HG03520 (cell line): Measurements from ENCODE around the gene TTC8.

Experiments
- ATAC-seq: cut with Tn5 transposase; IDR thresholded peaks from one replicate; pipeline ENCODE4 v1.9.1; 2021; ENCODE audit warnings: mild to moderate bottlenecking, moderate library complexity; ENCODE audit not compliant: unreplicated experiment

TTC8 gene

DNA sequence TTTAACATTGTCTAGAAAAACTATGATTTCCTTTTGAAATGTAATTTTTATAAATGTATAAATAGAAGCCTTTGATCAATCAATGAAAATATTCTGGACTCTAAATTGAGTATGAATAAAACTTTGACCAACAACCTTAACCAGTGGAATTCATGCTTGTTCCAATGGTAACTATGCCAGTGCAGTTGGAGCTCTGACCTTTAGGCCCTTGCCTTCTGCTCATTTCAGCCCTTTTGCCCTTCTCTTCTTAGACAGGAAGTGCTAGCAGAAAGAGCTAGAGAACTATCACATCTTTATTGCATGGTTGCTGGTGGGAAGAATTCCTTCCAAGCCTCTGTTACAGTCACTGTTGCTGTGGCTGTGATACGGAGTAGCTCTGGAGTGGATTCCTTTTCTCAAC is 39.7 kb downstream of the TTC8 start:
- no peak for ATAC-seq

DNA sequence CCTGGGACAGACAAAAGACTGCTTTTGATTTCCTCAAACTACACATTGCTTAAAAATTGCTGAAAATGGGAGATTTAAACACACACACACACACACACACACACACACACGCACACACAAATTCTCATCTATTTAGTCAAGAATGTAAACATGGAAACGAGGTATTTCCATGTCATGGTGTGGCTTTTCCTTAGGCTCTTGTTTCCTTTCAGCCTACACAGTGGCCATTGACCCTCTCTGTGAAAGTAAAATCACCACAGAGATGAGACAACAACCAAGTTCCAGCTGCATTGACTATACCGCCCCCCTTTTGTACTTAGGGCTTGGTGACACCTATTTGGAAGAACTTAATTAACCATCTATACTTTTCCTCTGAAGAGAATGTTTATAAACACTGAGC is 41.9 kb downstream of the TTC8 start:
- no peak for ATAC-seq

DNA sequence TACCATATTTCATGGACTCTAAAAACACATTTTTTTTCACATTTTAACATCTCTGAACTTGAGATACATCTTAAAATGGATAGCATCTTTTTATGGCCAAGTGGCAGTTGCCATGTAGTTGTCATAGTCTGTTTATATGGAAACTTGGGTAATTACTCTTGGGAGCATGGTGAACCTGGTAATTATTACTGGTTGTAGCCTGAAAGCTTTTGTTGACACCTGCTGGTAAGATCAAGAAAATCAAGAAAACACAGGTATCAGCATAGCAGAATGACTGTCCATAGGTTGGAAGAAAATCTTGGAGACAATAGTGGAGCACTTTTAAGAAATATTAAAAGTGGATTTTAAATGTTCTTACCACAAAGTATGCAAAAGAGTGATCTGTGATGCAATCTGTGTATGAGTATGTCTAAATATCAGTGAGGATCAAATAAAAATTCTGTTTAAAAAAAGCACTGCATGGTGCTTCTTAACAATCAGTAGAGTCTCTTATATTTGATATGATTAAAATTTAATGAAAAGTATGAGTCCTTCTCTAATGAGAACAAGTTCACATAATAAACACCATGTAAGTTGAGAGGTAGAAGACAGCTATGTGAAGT is 44.2 kb downstream of the TTC8 start:
- ATAC-seq = no peak

DNA sequence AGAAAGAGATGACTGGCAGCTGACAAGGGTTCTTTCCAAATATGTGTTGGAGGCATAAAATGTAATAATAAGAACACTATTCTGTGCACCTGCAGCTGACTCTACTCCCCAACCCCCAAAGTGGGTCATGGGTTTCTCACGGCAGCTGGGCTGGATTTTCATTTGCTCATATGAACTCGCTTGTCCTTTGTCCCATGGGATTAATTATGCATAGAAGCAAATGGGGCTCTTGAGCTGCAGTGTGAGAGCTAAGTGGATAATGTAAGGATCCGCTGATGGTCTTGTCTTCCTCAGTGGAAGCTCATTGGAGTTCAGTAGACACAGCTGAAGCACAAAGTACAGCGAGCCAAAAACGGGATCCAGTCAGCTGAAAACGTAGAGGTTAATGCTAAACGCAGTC is 46.3 kb downstream of the TTC8 start:
- ATAC-seq = no peak

GRCh38 chr14:88871429-88871828 is 47.0 kb downstream of the TTC8 start:
- ATAC-seq = no peak

- no peak for ATAC-seq
Observed at GRCh38 chr14:88872976-88873375, 48.5 kb downstream of the TTC8 start.

GRCh38 chr14:88877192-88877591 is 52.7 kb downstream of the TTC8 start:
- ATAC-seq = no peak

- no peak for ATAC-seq
Observed at GRCh38 chr14:88879022-88879421, 54.6 kb downstream of the TTC8 start.

- ATAC-seq = no peak
Observed at GRCh38 chr14:88882236-88882635, 57.8 kb downstream of the TTC8 start.

- ATAC-seq = no peak
Observed at GRCh38 chr14:88895116-88895515, 70.7 kb downstream of the TTC8 start.

DNA sequence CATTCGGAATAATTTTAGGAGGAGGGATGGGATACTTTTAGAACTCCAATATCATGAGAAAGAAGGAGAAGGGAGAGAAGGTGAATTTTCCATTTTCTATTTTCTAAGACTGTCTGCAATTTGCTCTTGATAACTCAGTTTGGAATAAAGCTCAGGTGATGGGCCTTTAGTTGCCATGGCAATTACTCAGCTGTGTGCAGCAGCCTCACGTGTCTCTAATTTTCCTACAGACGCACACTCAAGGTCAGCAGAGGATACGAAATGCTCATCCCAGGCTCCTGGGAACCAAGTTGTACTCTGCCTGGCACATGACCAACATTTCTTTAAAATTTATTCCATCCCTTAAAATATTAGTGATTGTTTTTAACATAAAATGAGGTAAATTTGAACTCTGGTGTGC is 76.7 kb downstream of the TTC8 start:
- no peak for ATAC-seq

DNA sequence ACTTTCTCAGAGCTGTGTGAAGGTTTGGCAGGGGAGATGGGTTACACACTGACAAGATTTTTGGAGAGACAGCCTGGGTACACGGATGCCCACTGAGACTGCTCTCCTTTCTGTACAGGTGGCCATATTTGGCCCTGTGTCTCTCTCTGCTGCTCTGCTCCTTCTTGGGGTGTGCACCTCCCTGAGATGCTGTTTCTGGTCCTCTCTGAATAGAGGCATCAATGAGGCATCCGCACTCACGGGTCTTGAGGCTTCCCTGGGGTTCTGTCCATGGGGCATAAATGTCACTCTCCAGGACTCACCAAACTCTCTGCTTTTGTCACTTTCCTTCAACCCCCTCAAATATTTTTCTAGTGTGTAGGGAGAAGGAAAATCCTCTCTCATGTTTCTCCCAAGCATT is 77.5 kb downstream of the TTC8 start:
- no peak for ATAC-seq

GRCh38 chr14:88902850-88903249 is 78.4 kb downstream of the TTC8 start:
- no peak for ATAC-seq

DNA sequence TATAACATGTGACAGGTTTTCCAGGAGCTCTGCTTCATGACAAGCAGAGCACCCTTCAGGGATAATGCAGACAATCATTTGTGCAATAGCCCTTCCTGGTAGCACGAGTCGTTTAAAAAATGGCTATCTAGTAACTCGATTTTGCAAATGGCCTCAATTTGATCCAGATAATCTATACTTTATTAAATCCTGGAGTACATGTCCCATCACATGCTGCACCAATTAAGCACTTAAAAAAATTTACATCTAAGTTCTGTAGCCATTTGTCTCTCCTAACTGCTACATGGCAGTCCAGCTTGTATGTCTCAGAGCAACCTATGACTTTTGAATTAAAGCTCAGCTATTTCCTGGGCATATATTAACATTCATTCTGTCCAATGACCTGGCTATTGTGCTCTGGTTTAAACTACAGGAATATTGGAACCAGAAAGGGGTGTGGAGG is 79.8 kb downstream of the TTC8 start:
- ATAC-seq = no peak

- ATAC-seq = no peak
Observed at GRCh38 chr14:88904864-88905263, 80.4 kb downstream of the TTC8 start.

DNA sequence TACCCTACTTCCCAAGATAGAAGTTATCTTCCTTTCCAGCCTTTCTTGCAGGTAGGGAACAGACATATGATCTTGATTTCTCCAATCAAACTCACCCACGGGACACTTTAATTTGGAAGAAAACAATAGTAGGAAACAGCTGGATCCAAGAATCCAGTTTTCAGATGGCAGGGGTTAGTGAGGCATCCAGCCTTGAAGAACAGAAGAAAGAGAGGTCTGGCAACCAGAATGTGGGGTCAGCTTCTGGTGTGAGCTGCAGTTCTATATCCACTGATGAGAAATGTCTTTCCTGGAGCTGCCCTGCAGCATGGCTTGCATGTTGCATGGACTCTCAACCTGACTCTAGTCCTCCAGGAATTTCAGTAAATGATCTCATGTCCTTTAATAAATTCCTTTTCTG is 83.8 kb downstream of the TTC8 start:
- no peak for ATAC-seq

- no peak for ATAC-seq
Observed at GRCh38 chr14:88910386-88910785, 85.9 kb downstream of the TTC8 start.

- no peak for ATAC-seq
Observed at GRCh38 chr14:88911809-88912208, 87.4 kb downstream of the TTC8 start.

DNA sequence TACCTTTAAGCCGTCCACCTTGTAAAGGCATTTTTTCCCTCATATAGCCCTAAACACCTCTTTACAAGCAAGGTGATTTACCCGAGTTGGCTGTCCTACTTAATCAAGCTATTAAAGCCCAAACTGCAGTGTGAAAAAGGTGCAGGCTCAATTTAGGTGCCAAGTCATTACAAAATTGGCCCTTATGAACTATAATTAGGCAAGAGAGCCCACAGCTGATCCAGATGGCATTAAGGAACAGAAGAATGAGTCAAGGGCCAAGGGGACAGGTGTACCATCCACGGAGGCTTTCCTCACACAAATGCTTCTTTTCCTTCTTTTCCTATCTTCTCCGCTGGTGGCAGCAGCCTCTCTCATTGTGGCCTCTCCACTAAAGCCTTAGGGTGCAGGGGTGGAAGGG is 90.5 kb downstream of the TTC8 start:
- no peak for ATAC-seq

DNA sequence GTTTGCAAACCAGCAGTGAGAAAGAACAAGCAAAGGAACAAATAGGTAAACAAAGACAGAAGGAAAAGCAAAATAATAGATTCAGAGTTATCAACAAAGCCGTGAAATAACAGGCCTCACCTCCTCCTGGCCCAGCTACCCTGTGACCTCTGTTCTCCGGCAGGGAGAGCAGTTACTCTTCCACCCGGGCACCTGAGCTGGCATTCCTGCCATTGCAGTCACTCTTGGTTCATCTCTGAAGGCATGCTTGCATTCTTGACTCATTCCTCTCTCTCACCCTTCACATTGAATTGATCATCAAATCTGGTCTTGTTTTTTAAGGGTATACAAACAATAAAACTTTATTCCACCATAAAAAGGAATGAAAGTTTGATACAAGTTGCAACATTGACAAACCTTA is 95.1 kb downstream of the TTC8 start:
- ATAC-seq = no peak
